Neural cell (in vitro differentiated cells): ENCODE data around the gene FCGR2B. TPM values are rescaled to one million over a fixed set of nuclear protein-coding genes. Genes with fewer than 3 reads are reported as not detected.
"Not testable (repeated sequence)": the region's sequence is repeated elsewhere in the genome, so short reads cannot be mapped to it uniquely, and the experiment has no call there.

Experiments
- H2AFZ ChIP-seq: fragments of 200-600, 300-800 bp; sonication (generic), shearing (Covaris generic); 2 replicates; pipeline ENCODE4 v1.6.0; 2014; ENCODE audit warnings: low read depth, mild to moderate bottlenecking, antibody characterized with exemption, low read length, moderate library complexity
- H3F3A ChIP-seq: fragments of 200-600 bp; shearing (Covaris generic); 2 replicates; pipeline ENCODE4 v1.6.1; 2016; ENCODE audit warnings: mild to moderate bottlenecking, moderate library complexity, mixed read lengths, antibody characterized with exemption, low read length; ENCODE audit not compliant: insufficient read depth, poor library complexity, severe bottlenecking
- H3K27ac ChIP-seq: fragments of 200-600, 300-800 bp; sonication (generic), shearing (Covaris generic); 2 replicates; pipeline ENCODE4 v1.5.1; 2014; ENCODE audit warnings: mild to moderate bottlenecking, low read length, moderate library complexity
- H3K27me3 ChIP-seq: fragments of 300-800, 200-600 bp; sonication (generic), shearing (Covaris generic); 2 replicates; pipeline ENCODE4 v1.6.0; 2014; ENCODE audit warnings: mild to moderate bottlenecking, low read depth, low read length, moderate library complexity; ENCODE audit not compliant: insufficient read depth
- H3K36me3 ChIP-seq: fragments of 300-800, 200-600 bp; sonication (generic), shearing (Covaris generic); 2 replicates; pipeline ENCODE4 v1.5.1; 2014; ENCODE audit warnings: mild to moderate bottlenecking, antibody characterized with exemption, low read length, moderate library complexity; ENCODE audit not compliant: insufficient read depth
- H3K4me2 ChIP-seq: fragments of 300-800, 200-600 bp; sonication (generic), shearing (Covaris generic); 2 replicates; pipeline ENCODE4 v1.6.0; 2014; ENCODE audit warnings: mild to moderate bottlenecking, low read length
- H3K4me3 ChIP-seq: fragments of 300-800, 200-600 bp; sonication (generic), shearing (Covaris generic); 2 replicates; pipeline ENCODE4 v1.5.1; 2014; ENCODE audit warnings: mild to moderate bottlenecking, low read length, moderate library complexity
- H3K79me2 ChIP-seq: fragments of 200-600 bp; shearing (Covaris generic); replicated peaks from 2 replicates; pipeline ENCODE4 v1.6.0; 2014; ENCODE audit warnings: mild to moderate bottlenecking, low read length, moderate library complexity; ENCODE audit not compliant: insufficient read depth
- H3K9ac ChIP-seq: fragments of 300-800, 200-600 bp; sonication (generic), shearing (Covaris generic); 2 replicates; pipeline ENCODE4 v1.6.1; 2016; ENCODE audit warnings: mild to moderate bottlenecking, low read length, mixed read lengths
- H3K9me2 ChIP-seq: fragments of 200-600 bp; shearing (Covaris generic); 2 replicates; pipeline ENCODE4 v1.6.1; 2016; ENCODE audit warnings: mild to moderate bottlenecking, low read length, mixed read lengths; ENCODE audit not compliant: insufficient read depth
- H3K9me3 ChIP-seq: fragments of 200-600, 300-800 bp; sonication (generic), shearing (Covaris generic); 2 replicates; pipeline ENCODE4 v1.6.1; 2016; ENCODE audit warnings: mild to moderate bottlenecking, mixed run types, low read length, moderate library complexity, mixed read lengths
- H4K20me1 ChIP-seq: fragments of 200-600 bp; shearing (Covaris generic); 2 replicates; pipeline ENCODE4 v1.6.1; 2016; ENCODE audit warnings: mild to moderate bottlenecking, mixed run types; ENCODE audit not compliant: insufficient read depth
- EP300 ChIP-seq: fragments of 450-650 bp; conservative IDR thresholded peaks from 2 replicates; pipeline ENCODE4 v1.6.1; 2014; ENCODE audit warnings: antibody characterized with exemption, mild to moderate bottlenecking, moderate library complexity; ENCODE audit not compliant: poor library complexity, severe bottlenecking
- EZH2 ChIP-seq: fragments of 200-600, 300-800 bp; shearing (Covaris generic), sonication (generic); IDR thresholded peaks from 2 replicates; pipeline ENCODE4 v1.6.1; 2014; ENCODE audit warnings: antibody characterized with exemption, low read length, borderline replicate concordance, mild to moderate bottlenecking; ENCODE audit not compliant: insufficient read depth, poor library complexity, severe bottlenecking
- MXI1 ChIP-seq: fragments of 450-650 bp; conservative IDR thresholded peaks from 2 replicates; pipeline ENCODE4 v1.6.1; 2014; ENCODE audit warnings: antibody characterized with exemption, mild to moderate bottlenecking; ENCODE audit not compliant: poor library complexity, severe bottlenecking
- POLR2AphosphoS5 ChIP-seq: IDR thresholded peaks from 2 replicates; pipeline ENCODE4 v1.6.1; 2012
- RAD21 ChIP-seq: fragments of 450-650 bp; conservative IDR thresholded peaks from 2 replicates; pipeline ENCODE4 v1.6.1; 2014; ENCODE audit warnings: antibody characterized with exemption, mild to moderate bottlenecking, moderate library complexity
- REST ChIP-seq: IDR thresholded peaks from 2 replicates; pipeline ENCODE4 v1.6.1; 2012; ENCODE audit warnings: borderline replicate concordance
- SMC3 ChIP-seq: fragments of 450-650 bp; conservative IDR thresholded peaks from 2 replicates; pipeline ENCODE4 v1.6.1; 2014; ENCODE audit warnings: antibody characterized with exemption, mild to moderate bottlenecking, moderate library complexity; ENCODE audit not compliant: poor library complexity
- TAF1 ChIP-seq: IDR thresholded peaks from 2 replicates; pipeline ENCODE4 v1.6.1; 2012; ENCODE audit warnings: low read depth
- polyA plus RNA-seq: library from polyadenylated mRNA; depleted of rRNA; stranded (reverse); fragments of >200 nt; gene quantifications from 2 replicates; pipeline ENCODE4 v1.2.3, GENCODE V29; 2014
- TF ChIP-seq, protein P1 (sequence below): fragments of 450-650 bp; IDR thresholded peaks from 2 replicates; pipeline ENCODE4 v1.5.1; 2014; ENCODE audit warnings: antibody characterized with exemption, mild to moderate bottlenecking, moderate library complexity; ENCODE audit not compliant: poor library complexity, severe bottlenecking

FCGR2B gene
- polyA plus RNA-seq, 1 donor from 2014 or later: not detected

- not testable (repeated sequence) for H3K27ac ChIP-seq, H3K9me2 ChIP-seq, H3K9me3 ChIP-seq, H3K36me3 ChIP-seq, H3K4me3 ChIP-seq, H3K4me2 ChIP-seq, H4K20me1 ChIP-seq, H2AFZ ChIP-seq, H3K79me2 ChIP-seq, H3F3A ChIP-seq, H3K9ac ChIP-seq, H3K27me3 ChIP-seq
These were observed 8.4 kb downstream of the FCGR2B start for GRCh38 chr1:161671045-161672020.

GRCh38 chr1:161673437-161673836 lies 10.5 kb downstream of the FCGR2B start:
- H3K4me2 ChIP-seq, H2AFZ ChIP-seq, H4K20me1 ChIP-seq, H3K9me3 ChIP-seq, H3K36me3 ChIP-seq, H3K79me2 ChIP-seq, H3K27ac ChIP-seq, H3K9ac ChIP-seq, H3K27me3 ChIP-seq, H3K9me2 ChIP-seq, H3F3A ChIP-seq, H3K4me3 ChIP-seq: not testable (repeated sequence)

DNA sequence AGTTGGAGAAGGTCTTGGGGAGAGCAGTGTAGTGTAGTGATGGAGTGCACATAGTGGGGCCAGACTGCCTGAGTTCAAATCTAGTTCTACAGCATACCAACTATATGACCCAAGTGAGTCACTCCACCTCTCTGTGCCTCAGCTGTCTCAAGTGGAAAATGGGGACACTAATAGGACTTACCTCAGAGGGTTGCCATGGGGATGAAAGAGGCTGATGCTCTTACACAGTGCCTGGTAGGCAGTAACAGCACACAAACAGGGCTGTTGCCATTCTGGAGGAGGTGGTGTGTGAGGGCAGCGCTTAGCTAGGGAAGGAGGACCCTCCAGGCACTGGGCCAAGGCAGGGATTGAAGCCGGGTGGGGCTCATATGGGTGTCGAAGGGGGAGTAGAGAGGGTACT lies 11.5 kb downstream of the FCGR2B start:
- H3K9ac ChIP-seq, H4K20me1 ChIP-seq, H3K4me3 ChIP-seq, H3K79me2 ChIP-seq, H3K9me3 ChIP-seq, H3K36me3 ChIP-seq, H3K9me2 ChIP-seq, H3F3A ChIP-seq, H3K27me3 ChIP-seq, H3K27ac ChIP-seq, H2AFZ ChIP-seq, H3K4me2 ChIP-seq: not testable (repeated sequence)

GRCh38 chr1:161674908-161675307 lies 12.0 kb downstream of the FCGR2B start:
- H3K79me2 ChIP-seq, H3K36me3 ChIP-seq, H3K9me2 ChIP-seq, H3K9ac ChIP-seq, H3K27me3 ChIP-seq, H3F3A ChIP-seq, H3K27ac ChIP-seq, H3K9me3 ChIP-seq, H3K4me3 ChIP-seq, H3K4me2 ChIP-seq, H2AFZ ChIP-seq, H4K20me1 ChIP-seq: not testable (repeated sequence)

- no peak overlapping the region for H3K4me2 ChIP-seq
- H3K36me3 ChIP-seq: no peaks in the 10 kb centered on the region
- TF ChIP-seq RAD21: no peak
- no peak for TF ChIP-seq REST
- no peak for TF ChIP-seq TAF1
- TF ChIP-seq EZH2: no peak
- no peak for TF ChIP-seq MXI1
- no peak for TF ChIP-seq SMC3
- TF ChIP-seq POLR2AphosphoS5: no peak
- TF ChIP-seq EP300: no peak
- TF ChIP-seq, protein P1, sequence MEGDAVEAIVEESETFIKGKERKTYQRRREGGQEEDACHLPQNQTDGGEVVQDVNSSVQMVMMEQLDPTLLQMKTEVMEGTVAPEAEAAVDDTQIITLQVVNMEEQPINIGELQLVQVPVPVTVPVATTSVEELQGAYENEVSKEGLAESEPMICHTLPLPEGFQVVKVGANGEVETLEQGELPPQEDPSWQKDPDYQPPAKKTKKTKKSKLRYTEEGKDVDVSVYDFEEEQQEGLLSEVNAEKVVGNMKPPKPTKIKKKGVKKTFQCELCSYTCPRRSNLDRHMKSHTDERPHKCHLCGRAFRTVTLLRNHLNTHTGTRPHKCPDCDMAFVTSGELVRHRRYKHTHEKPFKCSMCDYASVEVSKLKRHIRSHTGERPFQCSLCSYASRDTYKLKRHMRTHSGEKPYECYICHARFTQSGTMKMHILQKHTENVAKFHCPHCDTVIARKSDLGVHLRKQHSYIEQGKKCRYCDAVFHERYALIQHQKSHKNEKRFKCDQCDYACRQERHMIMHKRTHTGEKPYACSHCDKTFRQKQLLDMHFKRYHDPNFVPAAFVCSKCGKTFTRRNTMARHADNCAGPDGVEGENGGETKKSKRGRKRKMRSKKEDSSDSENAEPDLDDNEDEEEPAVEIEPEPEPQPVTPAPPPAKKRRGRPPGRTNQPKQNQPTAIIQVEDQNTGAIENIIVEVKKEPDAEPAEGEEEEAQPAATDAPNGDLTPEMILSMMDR: no peak
- H3K9ac ChIP-seq: no peak overlapping the region
- H3F3A ChIP-seq: no peaks in the 10 kb centered on the region
- no peak overlapping the region for H3K4me3 ChIP-seq
- no peak overlapping the region for H2AFZ ChIP-seq
- no peaks in the 10 kb centered on the region for H3K27me3 ChIP-seq
- no peak overlapping the region for H3K27ac ChIP-seq
- no peaks in the 10 kb centered on the region for H3K9me3 ChIP-seq
- H3K9me2 ChIP-seq: no peaks in the 10 kb centered on the region
- no peaks in the 10 kb centered on the region for H4K20me1 ChIP-seq
- no peaks in the 10 kb centered on the region for H3K79me2 ChIP-seq
These were observed 13.5 kb downstream of the FCGR2B start for GRCh38 chr1:161676441-161676840.
